ENCODE measurements around the gene FBF1. TPM values are rescaled to one million over a fixed set of nuclear protein-coding genes. Genes with fewer than 3 reads are reported as not detected.

The FBF1 gene
- total and polyA plus RNA-seq, 9 of the 15 experiments (the other 6 are each of a cell fraction or from before 2014, with no cell fraction given) = 0.46 to 14.9 (median 7.5) TPM

DNA sequence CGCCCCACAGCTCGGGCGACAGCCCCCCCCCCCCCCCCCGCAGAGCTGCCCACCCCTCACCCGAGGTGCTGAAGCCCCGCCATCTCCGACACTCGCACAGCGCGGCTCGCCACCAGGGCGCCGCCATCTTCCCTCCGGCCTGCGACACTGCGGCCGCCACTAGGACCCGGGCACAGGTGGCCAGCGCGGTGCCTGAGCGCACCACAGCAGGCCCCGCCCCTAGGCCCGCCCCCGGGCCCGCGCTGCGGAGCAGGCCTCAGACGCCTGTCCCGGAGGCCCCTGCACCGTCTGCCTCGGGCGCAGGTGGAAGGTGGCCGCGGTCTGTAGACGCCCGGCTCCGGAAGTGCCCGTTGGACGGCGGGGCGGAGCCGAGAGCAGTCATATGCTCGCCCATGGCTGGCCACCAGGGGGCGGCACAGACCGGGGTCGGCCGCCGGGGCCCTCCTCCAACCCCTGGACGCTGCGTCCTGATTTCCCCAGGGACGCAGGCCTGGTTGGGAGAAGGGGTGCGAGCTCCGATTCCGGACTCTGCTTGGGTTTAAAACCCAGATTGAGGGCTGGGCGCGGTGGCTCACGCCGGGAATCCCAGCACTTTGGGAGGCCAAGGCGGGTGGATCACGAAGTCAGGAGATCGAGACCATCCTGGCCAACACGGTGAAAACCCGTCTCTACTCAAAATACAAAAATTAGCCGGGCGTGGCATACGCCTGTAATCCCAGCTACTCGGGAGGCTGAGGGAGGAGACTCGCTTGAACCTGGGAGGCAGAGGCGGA lies 35.9 kb downstream of the FBF1 start, which contains the start of gene MRPL38 (continued):
- peak; percentile 73 for TF ChIP-seq CREM (IDR thresholded peaks at IDR 0.05; ENCODE audit: low read depth)
- TF ChIP-seq U2AF1 (optimal IDR thresholded peaks at IDR 0.05; ENCODE audit: low read depth, low read length) = peak; percentile 55
- TF ChIP-seq, protein P1, sequence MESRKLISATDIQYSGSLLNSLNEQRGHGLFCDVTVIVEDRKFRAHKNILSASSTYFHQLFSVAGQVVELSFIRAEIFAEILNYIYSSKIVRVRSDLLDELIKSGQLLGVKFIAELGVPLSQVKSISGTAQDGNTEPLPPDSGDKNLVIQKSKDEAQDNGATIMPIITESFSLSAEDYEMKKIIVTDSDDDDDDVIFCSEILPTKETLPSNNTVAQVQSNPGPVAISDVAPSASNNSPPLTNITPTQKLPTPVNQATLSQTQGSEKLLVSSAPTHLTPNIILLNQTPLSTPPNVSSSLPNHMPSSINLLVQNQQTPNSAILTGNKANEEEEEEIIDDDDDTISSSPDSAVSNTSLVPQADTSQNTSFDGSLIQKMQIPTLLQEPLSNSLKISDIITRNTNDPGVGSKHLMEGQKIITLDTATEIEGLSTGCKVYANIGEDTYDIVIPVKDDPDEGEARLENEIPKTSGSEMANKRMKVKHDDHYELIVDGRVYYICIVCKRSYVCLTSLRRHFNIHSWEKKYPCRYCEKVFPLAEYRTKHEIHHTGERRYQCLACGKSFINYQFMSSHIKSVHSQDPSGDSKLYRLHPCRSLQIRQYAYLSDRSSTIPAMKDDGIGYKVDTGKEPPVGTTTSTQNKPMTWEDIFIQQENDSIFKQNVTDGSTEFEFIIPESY (CRISPR knock-in tag; IDR thresholded peaks at IDR 0.05) = peak; percentile 91
- TF ChIP-seq, protein P2, sequence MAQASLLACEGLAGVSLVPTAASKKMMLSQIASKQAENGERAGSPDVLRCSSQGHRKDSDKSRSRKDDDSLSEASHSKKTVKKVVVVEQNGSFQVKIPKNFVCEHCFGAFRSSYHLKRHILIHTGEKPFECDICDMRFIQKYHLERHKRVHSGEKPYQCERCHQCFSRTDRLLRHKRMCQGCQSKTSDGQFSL (CRISPR knock-in tag; IDR thresholded peaks at IDR 0.05) = no peak
- TF ChIP-seq, protein P2 (tag; IDR thresholded peaks at IDR 0.05) = peak in 1 of 2 experiments; percentile 47; a peak in 1 of 4 replicates
- no peak for TF ChIP-seq CBFB (CRISPR knock-in tag; IDR thresholded peaks at IDR 0.05)
- 0 out of 2 replicates have a peak, but pooled peaks have one; percentile 27 for TF ChIP-seq JUN (IDR thresholded peaks at IDR 0.05; ENCODE audit: borderline replicate concordance, low read depth, low read length)
- no peak for TF ChIP-seq JUN (CRISPR knock-in tag; IDR thresholded peaks at IDR 0.05; ENCODE audit: borderline replicate concordance)
- peak; percentile 91 for TF ChIP-seq MYC (IDR thresholded peaks at IDR 0.05; ENCODE audit: low read depth, low read length)
- no peak for TF ChIP-seq MYC (CRISPR knock-in tag; IDR thresholded peaks at IDR 0.05; ENCODE audit: borderline replicate concordance, low read depth)
- 0 out of 2 replicates have a peak, but pooled peaks have one; percentile 86 for TF ChIP-seq RBM34 (IDR thresholded peaks at IDR 0.05; ENCODE audit: borderline replicate concordance, insufficient read depth, low read length)
- peak; percentile 84 for TF ChIP-seq MTA3 (IDR thresholded peaks at IDR 0.05; ENCODE audit: borderline replicate concordance)
- TF ChIP-seq ZNF239 (CRISPR knock-in tag; IDR thresholded peaks at IDR 0.05) = peak; percentile 40; the same call in 1 of the 2 replicates
- TF ChIP-seq KLF1 (tag; IDR thresholded peaks at IDR 0.05) = peak; percentile 72; the same call in 1 of the 2 replicates
- TF ChIP-seq, protein P3, sequence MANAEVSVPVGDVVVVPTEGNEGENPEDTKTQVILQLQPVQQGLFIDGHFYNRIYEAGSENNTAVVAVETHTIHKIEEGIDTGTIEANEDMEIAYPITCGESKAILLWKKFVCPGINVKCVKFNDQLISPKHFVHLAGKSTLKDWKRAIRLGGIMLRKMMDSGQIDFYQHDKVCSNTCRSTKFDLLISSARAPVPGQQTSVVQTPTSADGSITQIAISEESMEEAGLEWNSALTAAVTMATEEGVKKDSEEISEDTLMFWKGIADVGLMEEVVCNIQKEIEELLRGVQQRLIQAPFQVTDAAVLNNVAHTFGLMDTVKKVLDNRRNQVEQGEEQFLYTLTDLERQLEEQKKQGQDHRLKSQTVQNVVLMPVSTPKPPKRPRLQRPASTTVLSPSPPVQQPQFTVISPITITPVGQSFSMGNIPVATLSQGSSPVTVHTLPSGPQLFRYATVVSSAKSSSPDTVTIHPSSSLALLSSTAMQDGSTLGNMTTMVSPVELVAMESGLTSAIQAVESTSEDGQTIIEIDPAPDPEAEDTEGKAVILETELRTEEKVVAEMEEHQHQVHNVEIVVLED (CRISPR knock-in tag; IDR thresholded peaks at IDR 0.05) = peak; percentile 56; the same call in 1 of the 2 replicates
- no peak for TF ChIP-seq PTTG1 (tag; IDR thresholded peaks at IDR 0.05; ENCODE audit: low read depth)
- TF ChIP-seq RCOR1 (IDR thresholded peaks at IDR 0.05; ENCODE audit: borderline replicate concordance in 1 of 2, low read depth in 2 of 2, low read length in 2 of 2) = peak in 1 of 2 experiments; percentile 79; a peak in 2 of 4 replicates
- TF ChIP-seq NONO (IDR thresholded peaks at IDR 0.05; ENCODE audit: low read depth in 2 of 2, low read length in 1 of 2) = peak; percentile 63 to 92; a peak in 3 of 4 replicates
- TF ChIP-seq XRCC5 (IDR thresholded peaks at IDR 0.05; ENCODE audit: low read depth, low read length) = peak; percentile 82
- peak; percentile 67; the same call in 1 of the 2 replicates for TF ChIP-seq POLR2A (conservative IDR thresholded peaks at IDR 0.05)
- TF ChIP-seq FOXO4 (CRISPR knock-in tag; IDR thresholded peaks at IDR 0.05) = no peak
- no peak for TF ChIP-seq ZNF583 (CRISPR knock-in tag; IDR thresholded peaks at IDR 0.05)
- TF ChIP-seq ZNF780A (CRISPR knock-in tag; IDR thresholded peaks at IDR 0.05) = no peak
